Measurements from ENCODE around the gene DNAJC15. TPM values are rescaled to one million over a fixed set of nuclear protein-coding genes. Genes with fewer than 3 reads are reported as not detected.

DNAJC15 gene
- total RNA-seq, 1 experiment from 2014 or later = 79.8 TPM

Other genes with a start within 250 kb of the DNAJC15 start
- gene FAM216B, start 242.0 kb upstream of the DNAJC15 start, total RNA-seq (2014; rRNA removed; shearing (Covaris generic); ENCODE audit: low replicate concordance) = not detected in 2 replicates
- gene EPSTI1, start 31.3 kb upstream of the DNAJC15 start, total RNA-seq (2014; rRNA removed; shearing (Covaris generic); ENCODE audit: low replicate concordance) = 11.4 and 15.0 TPM in 2 replicates

Data from Karpas-422 (cell line).